GM21723 (cell line): Measurements from ENCODE around the gene TLR3.
A peak's percentile ranks its signal among the peaks of the same experiment; 100 is the strongest.
"Not testable (repeated sequence)": the region's sequence is repeated elsewhere in the genome, so short reads cannot be mapped to it uniquely, and the experiment has no call there.

ENCODE experiments used
- ATAC-seq: cut with Tn5 transposase; IDR thresholded peaks from one replicate; pipeline ENCODE4 v1.9.1; 2021; ENCODE audit warnings: mild to moderate bottlenecking, moderate library complexity; ENCODE audit not compliant: unreplicated experiment

The TLR3 gene

GRCh38 chr4:186068581-186069348 is at the start of gene TLR3:
TSS of gene TLR3 (plus strand) at chr4:186069156. CDS start at chr4:186076620, 7,464 bp downstream.
- ATAC-seq: no peak

DNA sequence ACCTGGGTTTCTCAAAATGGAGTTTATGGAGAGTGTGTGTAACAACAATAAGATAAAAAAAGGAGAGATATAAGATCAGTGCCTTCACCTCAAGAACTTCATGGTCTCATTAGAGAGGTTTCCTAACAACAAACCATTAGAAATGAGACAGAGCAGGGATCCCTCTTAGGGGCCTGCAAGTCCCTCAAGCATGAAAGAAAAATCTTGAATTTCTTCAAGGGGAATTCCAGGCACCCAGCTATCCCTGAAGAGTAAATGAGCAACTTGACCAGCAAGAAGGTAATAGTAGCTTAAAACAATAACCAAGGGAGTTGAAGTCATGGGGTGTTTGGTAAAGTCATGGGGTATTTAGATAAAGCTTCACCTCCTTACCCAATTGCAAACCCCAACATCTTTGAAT is 49.7 kb upstream of the TLR3 start:
- no peak for ATAC-seq

GRCh38 chr4:186020106-186020792 is 48.7 kb upstream of the TLR3 start:
- no peak for ATAC-seq

GRCh38 chr4:186020793-186021407 is 48.1 kb upstream of the TLR3 start:
- no peak for ATAC-seq

DNA sequence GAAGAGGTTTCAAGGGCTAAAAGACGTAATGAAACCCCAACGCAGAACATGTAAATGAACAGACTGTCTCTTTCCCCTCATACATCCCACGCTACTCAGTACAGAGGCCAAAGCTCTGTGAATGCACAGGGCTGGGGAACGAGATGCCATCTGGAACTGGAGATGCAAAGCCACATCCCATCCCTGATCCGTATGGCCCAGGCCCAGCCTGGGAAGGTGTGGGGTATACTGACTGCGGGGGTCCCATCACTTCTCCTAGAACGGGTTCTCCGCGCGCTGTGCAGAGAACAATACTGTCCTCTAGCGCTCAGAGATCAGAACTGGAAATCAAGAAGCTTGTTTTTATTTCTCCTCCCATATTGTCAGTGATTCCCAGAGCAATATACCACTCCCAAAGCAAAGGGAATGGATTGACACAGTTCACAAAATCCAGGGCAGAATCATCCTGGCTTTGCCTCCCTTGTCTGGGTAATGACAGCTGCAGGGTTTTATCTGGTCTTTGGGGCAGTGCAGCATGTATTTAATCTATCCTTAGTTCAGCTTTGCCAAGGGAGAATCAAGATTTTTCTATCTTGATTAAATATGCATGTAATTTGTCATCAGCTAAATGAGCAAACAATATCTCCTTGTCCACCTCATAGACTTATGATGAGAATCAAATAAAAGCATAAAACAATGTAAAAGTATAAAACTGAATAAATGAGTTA is 47.3 kb upstream of the TLR3 start:
- no peak for ATAC-seq

- ATAC-seq: no peak
Measured at GRCh38 chr4:186023975-186024374, 45.0 kb upstream of the TLR3 start.

GRCh38 chr4:186024637-186025407 is 44.1 kb upstream of the TLR3 start:
- no peak for ATAC-seq

- ATAC-seq: no peak
Measured at GRCh38 chr4:186025408-186025690, 43.6 kb upstream of the TLR3 start.

DNA sequence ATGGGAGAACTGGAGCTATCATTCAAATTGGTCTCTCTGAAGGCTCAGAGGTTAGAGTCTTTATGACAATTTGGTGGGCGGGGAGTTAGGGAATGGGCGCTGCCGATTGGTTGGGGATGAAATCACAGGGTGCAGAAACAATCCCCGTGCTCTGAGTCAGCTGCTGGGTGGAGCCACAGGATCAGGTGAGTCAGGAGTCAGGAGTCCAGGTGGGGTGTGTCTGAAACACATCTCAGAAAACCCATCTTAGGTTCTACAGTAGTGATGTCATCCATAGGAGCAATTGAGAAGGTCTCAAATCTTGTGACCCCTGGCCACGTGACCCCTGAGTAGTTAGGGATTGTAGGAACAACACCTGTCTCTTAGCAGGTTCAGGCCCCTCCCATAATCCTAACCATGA is 41.6 kb upstream of the TLR3 start:
- no peak for ATAC-seq

DNA sequence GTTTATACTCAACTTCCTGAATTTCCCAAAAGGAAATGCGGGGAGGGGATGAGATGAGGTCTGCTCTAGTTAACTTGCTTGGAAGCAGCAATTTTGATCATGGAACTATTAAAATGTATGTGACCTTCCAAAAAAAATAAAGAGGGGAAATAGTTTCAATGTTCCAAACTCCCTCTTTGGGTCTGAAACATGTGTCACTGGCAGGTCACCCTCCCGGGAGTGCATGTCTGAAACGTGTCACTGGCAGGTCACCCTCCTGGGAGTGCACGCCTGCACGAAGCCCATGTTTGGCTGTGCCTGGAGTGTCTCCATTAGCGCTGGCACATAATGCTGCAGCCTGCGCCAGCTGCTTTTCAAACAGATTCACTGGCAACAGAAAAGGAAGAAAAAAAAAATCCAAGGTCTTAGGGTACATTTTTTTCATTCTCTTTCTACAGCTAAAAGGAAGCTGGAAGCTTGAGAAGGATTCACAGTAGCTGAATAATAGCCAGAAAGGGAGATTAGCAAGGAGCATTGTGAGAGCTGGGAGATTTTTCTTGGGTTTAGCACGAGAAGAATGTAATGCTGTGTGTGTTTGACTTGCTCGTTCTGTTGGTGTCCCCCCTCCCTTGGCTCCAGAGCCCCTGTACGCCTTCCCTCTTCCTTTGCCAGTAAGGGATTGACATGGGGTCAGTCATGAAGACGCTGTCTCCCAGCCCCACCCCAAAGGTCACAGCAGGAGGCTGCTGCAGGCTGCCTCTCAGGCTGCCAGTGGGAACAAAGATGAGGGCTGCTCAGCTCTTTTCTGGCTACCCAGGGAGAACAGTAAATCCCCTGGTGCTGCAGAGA is 39.2 kb upstream of the TLR3 start:
- no peak for ATAC-seq

- ATAC-seq: no peak
Measured at GRCh38 chr4:186030399-186030775, 38.6 kb upstream of the TLR3 start.

GRCh38 chr4:186030795-186031194 is 38.2 kb upstream of the TLR3 start:
- ATAC-seq: no peak

DNA sequence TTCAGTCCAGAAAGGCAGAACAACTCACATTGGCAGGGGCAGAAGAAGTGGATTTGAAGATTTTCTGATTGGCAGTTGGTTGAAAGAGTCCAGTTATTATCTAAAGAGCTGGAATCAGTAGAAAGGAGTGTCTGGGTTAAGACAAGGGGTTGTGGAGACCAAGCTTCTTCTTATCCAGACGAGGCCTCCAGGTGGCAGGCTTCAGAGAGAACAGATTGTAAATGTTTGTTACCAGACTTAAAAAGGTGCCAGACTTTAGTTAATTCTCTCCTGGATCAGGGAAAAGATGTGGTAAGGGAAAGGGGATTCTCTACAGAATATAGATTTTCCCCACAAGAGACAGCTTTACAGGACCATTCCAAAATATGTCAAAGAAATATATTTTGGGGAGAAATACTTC is 36.7 kb upstream of the TLR3 start:
- ATAC-seq: no peak

- no peak for ATAC-seq
Measured at GRCh38 chr4:186033027-186033426, 35.9 kb upstream of the TLR3 start.

DNA sequence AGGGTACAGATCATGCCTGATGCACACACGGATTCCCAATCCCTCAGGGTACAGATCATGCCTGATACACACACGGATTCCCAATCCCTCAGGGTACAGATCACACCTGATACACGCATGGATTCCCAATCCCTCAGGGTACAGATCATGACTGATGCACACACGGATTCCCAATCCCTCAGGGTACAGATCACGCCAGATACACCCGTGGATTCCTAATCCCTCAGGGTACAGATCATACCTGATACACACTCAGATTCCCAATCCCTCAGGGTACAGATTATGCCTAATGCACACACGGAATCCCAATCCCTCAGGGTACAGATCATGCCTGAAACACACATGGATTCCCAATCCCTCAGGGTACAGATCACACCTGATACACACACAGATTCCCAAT is 34.3 kb upstream of the TLR3 start:
- ATAC-seq: not testable (repeated sequence)

DNA sequence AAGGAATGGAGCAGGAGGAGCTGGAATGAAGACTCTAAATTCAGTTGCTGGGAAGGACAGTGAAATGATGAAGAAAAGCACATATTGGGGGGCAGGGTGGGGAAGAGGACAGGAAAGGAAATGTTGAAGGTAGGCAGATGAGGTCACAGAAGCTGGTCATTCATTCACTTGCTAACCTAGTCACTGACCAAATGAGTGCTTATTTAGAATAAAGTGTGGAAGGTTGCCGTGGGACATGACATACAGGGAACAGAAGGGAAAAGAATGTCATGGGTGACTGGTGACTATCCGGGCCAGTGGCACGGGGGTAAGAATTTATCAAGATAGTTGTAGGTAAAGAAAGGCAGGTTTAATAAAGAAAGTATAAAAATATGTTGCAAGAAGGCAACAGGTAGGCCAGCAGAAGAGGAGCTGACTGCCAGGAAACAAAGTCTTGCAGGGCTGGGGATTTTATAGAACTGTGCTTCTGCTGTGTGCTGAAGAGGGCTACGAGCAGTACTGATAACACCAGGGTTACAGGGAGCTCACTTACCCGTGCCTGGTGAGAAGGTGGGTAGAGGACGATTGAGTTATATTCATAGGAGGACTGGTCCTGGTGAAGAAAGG is 31.9 kb upstream of the TLR3 start:
- ATAC-seq: no peak

- ATAC-seq: peak; percentile 78
Measured at GRCh38 chr4:186037692-186038658, 31.0 kb upstream of the TLR3 start.

DNA sequence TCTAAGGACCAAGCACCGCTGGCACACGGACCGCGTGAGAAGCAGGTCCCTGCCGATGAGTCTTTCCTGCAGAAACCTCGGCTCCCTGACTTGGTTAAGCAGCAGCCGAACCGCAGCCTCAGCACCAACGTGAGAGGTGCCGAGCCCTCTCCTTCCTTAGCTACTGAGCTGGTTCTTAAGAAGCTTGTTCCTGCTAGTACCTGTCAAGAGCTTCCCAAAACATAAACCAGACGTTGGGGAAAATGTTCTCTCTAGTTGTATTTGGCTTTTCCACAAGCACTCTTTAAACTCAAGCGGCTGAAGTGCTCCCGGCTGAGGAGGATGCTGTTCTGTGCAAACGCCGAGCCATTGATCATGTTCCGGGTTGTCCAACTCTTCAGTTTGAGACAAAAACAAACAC is 29.3 kb upstream of the TLR3 start:
- no peak for ATAC-seq

- no peak for ATAC-seq
Measured at GRCh38 chr4:186040316-186040715, 28.6 kb upstream of the TLR3 start.
